NCI-H1436 (cell line): ENCODE results near the gene BSND.
"Not testable (repeated sequence)": the region's sequence is repeated elsewhere in the genome, so short reads cannot be mapped to it uniquely, and the experiment has no call there.

Experiments
- DNase-seq: peaks from one replicate; lab custom pipeline; 2025; lab: John Stamatoyannopoulos, UW

Gene BSND

DNA sequence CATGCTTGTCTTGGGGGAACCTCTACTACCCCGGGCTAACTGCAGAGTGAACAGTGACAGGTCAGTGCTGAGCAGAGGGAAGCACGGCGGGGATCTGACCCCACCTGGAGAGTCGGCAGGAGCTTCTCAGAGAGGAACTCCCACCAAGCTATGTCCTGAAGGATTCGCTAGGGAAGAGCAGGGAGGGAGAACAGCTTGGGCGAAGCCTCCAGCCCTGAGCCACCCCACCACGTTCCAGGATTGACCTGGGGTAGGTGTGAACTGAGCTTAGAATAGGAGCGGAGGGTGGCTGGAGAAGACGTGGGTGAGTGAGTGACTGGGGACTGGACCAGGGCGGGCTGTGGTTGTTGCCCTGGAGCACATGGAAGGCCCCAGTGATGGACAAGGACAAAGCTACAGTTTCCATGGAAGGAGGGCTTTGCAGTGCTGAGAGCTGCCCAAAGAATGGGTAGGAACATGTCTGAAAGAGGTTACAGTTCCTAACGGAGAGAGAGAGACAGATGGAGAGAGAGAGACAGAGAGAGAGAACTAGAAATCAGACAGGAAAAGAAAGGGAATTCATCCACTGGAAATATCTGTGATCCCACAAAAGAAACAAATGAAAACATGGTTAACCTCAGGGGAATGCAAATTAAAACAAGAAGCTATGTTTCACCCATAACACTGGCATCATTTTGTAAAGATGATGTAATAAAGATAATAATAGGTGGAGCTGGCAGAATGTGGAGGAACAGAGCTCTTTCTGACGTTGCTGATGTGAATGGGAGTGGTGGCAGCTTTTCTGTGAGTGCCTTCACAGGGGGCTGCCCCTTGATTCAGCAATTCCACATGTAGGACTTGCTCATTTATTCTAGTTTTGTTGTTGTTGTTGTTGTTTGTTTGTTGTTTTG lies 17.2 kb downstream of the BSND start:
- no peak for DNase-seq

- no peak for DNase-seq
Observed at GRCh38 chr1:55018395-55018794, 19.7 kb downstream of the BSND start.

GRCh38 chr1:55021942-55022546 lies 23.3 kb downstream of the BSND start:
- peak; percentile 86 for DNase-seq

GRCh38 chr1:55024163-55024562 lies 25.4 kb downstream of the BSND start:
- DNase-seq, result not testable (repeated sequence)

DNA sequence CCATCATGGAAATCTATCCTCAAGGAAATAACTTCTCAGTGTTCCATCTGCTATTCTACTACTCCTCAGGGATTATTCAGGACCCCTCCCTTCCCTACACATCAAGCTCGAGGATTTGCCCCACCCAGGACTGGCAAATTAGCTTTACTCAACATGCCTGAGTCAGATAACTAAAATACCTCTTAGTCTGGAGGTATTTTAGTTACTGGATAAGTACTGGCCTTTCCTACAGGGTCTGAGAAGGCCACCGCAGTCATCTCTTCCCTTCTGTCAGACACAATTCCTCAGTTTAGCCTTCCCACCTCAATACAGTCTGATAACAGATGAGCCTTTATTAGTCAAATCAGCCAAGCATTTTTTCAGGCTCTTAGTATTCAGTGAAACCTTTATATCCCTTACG lies 27.9 kb downstream of the BSND start:
- DNase-seq, result not testable (repeated sequence)

DNA sequence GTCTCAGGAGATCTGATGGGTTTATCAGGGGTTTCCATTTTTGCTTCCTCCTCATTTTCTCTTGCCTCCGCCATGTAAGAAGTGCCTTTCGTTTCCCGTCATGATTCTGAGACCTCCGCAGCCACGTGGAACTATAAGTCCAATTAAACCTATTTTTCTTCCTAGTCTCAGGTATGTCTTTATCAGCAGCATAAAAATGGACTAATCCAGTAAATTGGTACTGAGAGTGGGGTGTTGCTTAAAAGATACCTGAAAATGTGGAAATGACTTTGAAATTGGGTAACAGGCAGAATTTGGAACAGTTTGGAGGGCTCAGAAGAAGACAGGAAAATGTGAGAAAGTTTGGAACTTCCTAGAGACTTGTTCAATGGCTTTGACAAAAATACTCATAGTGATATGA lies 32.4 kb downstream of the BSND start:
- not testable (repeated sequence) for DNase-seq

DNA sequence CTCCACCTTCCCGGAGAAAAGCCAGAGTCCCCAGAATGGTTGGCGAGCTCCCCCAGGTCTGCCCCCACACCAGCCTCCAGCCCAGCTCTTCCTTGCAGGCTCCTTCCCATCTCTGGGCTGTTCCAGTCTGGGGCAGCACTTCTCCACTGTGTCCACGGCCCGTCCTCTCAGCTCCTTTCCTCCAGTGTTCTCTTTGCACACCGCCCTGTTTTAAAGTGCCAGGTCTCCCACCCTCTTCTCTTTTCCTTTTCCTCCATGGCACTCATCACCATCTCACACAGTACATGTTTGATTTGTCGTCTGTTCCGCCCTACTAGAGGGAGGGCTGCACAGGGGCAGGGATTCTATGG lies 34.5 kb downstream of the BSND start:
- no peak for DNase-seq

DNA sequence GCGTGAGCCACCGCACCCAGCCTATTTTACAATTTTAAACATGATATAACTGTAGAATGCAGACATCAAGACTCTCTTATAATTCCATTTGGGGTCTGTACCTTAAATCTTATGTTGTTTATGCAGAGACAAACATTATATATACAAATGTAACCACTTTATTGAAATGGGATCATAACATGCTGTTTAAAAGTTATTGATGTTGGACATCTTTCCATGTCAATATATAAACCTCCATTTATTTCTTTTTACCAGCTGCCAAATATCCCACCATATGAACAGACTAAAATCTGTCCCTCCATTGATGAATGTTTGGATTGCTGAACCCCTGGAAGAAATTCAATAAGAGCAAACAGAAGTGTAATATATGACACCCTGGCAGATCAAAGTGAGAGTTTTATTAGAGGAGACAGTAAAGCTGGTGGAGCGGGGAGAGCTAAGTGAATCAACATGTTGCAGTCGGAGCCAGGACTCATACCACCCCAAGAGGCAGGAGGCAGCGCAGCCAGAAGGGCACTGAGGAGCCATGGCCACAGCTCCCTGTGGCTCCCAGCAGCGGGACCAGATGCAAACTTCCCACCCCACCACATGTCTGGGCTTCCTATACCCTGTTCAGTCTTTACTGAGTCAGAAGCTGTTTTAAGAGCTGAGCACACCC lies 35.9 kb downstream of the BSND start:
- DNase-seq, result no peak

DNA sequence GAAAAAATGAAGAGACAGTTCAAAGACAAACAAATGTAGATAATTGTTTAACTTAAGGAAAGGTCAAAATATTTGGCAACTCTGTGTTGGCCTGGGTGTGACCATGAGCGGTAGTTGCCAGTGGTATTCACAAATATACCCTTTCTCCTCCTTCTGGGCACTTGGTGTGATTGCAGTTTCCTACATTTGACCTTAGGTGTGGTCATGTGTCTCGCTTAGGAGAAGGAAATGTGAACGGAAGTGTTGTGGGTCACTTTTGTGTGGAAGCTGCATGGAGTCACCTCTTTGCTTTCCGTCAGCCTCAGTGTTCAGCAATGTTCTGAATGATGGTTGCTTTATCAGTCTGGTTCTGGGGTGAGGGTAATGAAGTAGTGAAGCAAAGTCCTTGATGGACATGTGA lies 37.2 kb downstream of the BSND start:
- no peak for DNase-seq

- DNase-seq, result no peak
Observed at GRCh38 chr1:55037733-55038551, 39.2 kb downstream of the BSND start.

- DNase-seq, result no peak
Observed at GRCh38 chr1:55038552-55038838, 39.8 kb downstream of the BSND start.

DNA sequence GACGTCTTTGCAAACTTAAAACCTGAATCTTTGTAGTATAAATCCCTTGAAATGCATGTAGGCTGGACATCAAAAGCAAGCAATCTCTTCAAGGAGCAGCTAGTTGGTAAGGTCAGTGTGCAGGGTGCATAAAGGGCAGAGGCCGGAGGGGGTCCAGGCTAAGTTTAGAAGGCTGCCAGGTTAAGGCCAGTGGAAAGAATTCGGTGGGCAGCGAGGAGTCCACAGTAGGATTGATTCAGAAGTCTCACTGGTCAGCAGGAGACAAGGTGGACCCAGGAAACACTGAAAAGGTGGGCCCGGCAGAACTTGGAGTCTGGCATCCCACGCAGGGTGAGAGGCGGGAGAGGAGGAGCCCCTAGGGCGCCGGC lies 40.2 kb downstream of the BSND start:
- DNase-seq, result no peak

- DNase-seq, result no peak
Observed at GRCh38 chr1:55039342-55040082, 40.8 kb downstream of the BSND start, which contains the start of gene PCSK9. Gene PCSK9 (plus strand): TSS chr1:55039548. CDS start chr1:55039838, 290 bp downstream.

DNA sequence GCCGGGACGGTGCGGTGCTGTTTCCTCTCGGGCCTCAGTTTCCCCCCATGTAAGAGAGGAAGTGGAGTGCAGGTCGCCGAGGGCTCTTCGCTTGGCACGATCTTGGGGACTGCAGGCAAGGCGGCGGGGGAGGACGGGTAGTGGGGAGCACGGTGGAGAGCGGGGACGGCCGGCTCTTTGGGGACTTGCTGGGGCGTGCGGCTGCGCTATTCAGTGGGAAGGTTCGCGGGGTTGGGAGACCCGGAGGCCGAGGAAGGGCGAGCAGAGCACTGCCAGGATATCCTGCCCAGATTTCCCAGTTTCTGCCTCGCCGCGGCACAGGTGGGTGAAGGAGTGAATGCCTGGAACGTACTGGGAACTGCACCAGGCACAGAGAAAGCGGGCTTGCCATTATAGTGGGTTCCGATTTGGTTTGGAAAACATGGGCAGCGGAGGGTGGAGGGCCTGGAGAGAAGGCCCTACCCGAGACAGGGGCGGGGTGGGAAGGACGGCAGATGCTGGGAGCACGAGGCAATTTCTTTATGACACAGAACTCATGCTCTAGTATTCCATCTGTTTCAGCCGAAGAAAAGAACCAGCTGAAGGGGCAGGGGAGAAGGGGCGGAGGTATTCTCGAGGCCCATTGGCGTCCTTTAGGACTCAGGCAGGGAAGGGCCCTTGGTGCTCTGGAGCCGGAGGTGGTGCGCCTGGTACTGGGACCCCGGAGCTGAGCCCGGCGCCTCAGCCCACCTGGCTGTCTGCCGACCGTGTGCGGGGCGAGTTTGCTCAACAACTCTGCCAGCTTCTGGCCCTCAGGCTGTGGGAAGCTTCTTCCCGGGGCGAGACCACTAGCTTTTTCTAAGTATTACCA lies 41.6 kb downstream of the BSND start:
- DNase-seq, result no peak

DNA sequence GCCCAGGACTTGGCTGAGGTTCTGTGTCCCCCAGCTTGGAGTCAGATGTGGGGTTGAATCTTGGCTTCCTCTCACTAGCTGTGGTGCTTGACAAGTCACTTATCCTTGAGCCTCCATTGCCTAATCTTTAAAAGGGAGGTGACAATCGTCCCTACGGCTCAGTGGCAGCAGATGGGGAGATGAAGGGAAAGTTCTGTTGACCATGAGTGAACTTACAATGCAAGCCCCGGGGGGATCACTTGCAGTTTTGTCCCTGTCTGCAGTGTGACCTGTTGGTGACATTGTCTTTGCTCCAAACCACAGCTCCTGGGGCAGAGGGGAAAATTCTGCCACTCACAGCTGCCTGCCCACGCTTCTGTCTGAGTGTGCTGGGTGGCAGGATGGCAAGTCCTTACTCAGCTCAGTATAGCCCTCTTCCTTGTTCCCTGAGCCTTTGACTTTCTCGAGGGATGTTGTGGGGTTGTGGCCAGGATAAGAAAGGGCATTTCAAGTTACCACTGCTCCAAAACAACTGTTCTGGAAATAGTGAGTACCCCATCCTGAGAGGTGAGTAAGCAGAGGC lies 42.3 kb downstream of the BSND start:
- no peak for DNase-seq

DNA sequence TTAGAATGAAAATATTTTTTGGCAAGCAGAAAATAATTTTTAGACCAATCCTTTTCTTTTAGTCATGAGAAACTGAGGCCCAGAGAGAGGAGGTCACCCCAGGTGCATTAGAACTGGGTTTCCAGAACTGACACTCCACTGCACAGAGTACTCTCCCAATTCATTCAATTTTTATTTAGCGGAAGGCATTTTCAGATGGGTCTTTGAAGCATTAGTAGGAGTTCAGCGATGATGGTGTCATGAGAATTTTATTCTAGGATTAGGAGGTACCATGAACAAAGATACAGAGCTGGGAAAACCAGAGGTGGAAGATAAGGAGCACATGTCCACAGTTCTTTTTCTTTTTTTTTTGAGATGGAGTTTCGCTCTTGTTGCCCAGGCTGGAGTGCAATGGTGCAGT lies 42.9 kb downstream of the BSND start:
- DNase-seq, result no peak

- DNase-seq, result no peak
Observed at GRCh38 chr1:55043011-55043410, 44.3 kb downstream of the BSND start.

- DNase-seq, result no peak
Observed at GRCh38 chr1:55043726-55044125, 45.0 kb downstream of the BSND start.

DNA sequence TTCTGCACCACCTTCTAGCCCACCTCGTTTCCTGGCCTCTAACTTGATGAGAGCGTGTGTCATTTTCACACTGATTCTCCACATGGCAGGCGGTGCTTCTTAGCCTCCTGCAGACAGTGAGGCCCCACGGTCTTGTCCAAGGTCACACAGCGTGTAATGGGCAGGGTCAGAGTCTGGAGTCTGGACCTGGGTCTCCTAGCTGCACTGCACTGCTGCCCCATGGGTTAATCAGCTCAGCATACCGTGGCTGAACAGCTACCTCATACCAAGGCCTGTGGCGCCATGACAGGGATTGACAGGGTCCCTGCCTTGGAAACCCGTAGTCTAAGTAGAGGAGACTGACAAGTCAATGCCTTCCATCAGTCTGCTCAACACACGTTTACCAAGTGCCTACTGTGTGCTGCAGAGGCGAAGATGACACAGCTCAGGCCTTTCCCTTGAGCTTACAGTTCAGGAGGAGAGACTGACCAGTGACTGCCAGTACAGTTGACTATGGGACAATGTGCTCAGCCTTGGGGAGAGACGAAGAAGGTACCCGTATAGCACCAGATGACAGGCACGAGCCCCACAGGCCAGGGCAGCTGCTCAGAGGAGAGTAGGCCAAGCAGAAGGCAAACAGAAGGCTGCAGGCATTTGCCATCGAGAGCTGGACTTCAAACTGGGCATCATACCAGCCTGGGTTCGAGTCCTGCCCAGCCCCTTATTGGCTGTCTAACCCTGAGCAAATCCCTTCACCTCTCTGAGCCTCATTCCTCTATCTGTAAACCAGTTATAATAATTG lies 46.1 kb downstream of the BSND start:
- no peak for DNase-seq

DNA sequence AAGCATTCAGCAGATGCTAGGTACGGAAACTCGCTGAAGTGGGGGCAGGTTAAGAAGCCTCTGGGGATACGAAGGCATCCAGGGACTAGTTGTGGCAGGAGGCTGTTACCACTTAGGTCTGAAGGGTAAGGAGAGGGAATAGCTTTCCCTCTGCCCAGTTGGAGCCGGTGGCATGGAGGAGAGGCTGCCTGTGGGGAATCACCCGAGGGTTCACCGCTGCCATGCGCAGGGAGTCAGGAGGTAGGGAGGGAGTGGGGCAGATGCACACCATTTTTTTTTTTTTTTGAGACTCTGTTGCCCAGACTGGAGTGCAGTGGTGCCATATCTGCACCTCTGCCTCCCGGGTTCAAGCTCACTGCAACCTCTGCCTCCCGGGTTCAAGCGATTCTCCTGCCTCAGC lies 46.7 kb downstream of the BSND start:
- no peak for DNase-seq
